Esophagus muscularis mucosa (tissue), 4 donors: Measurements from ENCODE around the gene FOXE1. TPM values are rescaled to one million over a fixed set of nuclear protein-coding genes. Genes with fewer than 3 reads are reported as not detected.

Experiments
- DNase-seq: peaks from one replicate; pipeline ENCODE4 v3.0.0-alpha.2; 2017; ENCODE audit errors: extremely low spot score
- H3K27ac ChIP-seq, 4 donors: fragments of 200-600 bp; sonication (generic); replicated peaks in 1 of 4; 1 replicate in 3 of 4; 2 replicates in 1 of 4; pipeline ENCODE4 v1.5.1; 2016 to 2019; ENCODE audit warnings: mild to moderate bottlenecking in 1 of 4
- H3K27me3 ChIP-seq, 4 donors: fragments of 200-600 bp; sonication (generic); one replicate each; pipeline versions ENCODE4 v1.5.1 to v1.6.0; 2016 to 2019
- H3K36me3 ChIP-seq, 4 donors: fragments of 200-600 bp; sonication (generic); one replicate each; pipeline ENCODE4 v1.5.1; 2016 to 2019
- H3K4me1 ChIP-seq, 4 donors: fragments of 200-600 bp; sonication (generic); one replicate each; pipeline ENCODE4 v1.5.1; 2016 to 2019
- H3K4me3 ChIP-seq, 4 donors: fragments of 200-600 bp; sonication (generic); 1 replicate in 2 of 4; 2 replicates in 2 of 4; pipeline ENCODE4 v1.5.1; 2016 to 2019; ENCODE audit warnings: mild to moderate bottlenecking in 4 of 4, moderate library complexity in 1 of 4
- H3K9me3 ChIP-seq, 4 donors: fragments of 200-600 bp; sonication (generic); 1 replicate in 3 of 4; 2 replicates in 1 of 4; pipeline ENCODE4 v1.5.1; 2016 to 2019
- EP300 ChIP-seq: sonication (generic); formaldehyde crosslinking; IDR thresholded peaks from one replicate; pipeline ENCODE4 v1.6.1; 2017; ENCODE audit warnings: antibody characterized with exemption
- POLR2A ChIP-seq: fragments of 450-650 bp; IDR thresholded peaks from one replicate; pipeline ENCODE4 v1.6.1; 2017; ENCODE audit warnings: antibody characterized with exemption, moderate library complexity, mild to moderate bottlenecking, low read depth
- POLR2AphosphoS5 ChIP-seq, 2 donors: sonication (generic); formaldehyde crosslinking; IDR thresholded peaks; one replicate each; pipeline ENCODE4 v1.6.1; 2017; ENCODE audit warnings: antibody characterized with exemption in 2 of 2
- WGBS: methylation state at CpG from one replicate; pipeline ENCODE4 v1.1.5; 2018; 5-methylcytosine and 5-hydroxymethylcytosine counted together
- intact Hi-C: fragments of 100-400 bp; cut with DNase I; formaldehyde crosslinking; loops from one replicate; pipeline ENCODE4 v1.15.1; 2023
- total RNA-seq, 4 donors: library from RNA; depleted of rRNA; stranded (reverse); fragments of >200 nt; gene quantifications; one replicate each; pipeline versions ENCODE4 v1.1.0 to v1.2.1, GENCODE V29; 2016
- TF ChIP-seq, protein P1 (sequence below), 3 experiments: fragments of 200-600 bp in 2 of 3; fragments of 450-650 bp in 1 of 3; sonication (generic) in 2 of 3; IDR thresholded peaks; one replicate each; pipeline ENCODE4 v1.5.1; 2017 to 2019; ENCODE audit warnings: antibody characterized with exemption in 3 of 3, mild to moderate bottlenecking in 2 of 3, moderate library complexity in 1 of 3

The FOXE1 gene
- total RNA-seq, 4 donors from 2014 or later, result not detected

DNA sequence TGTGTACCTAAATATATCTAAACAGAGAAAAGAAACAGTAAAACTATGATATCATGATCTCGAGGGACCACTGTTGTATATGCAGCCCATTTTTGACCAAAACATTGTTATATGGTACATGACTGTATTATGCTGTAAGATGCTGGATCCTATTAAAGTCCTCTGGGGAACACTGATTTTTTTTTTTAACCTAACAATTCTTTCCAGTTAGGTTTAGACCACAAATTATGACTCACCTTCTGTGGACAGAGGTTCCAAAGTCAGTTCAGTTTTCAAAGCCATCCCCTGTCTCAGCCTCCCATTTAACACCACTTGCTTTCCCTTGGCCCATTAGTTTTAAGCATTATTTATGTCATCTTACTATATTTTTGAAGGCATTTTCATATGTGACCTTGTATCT, 42.2 kb downstream of the FOXE1 start:
- no peak overlapping the region for H3K27ac ChIP-seq

GRCh38 chr9:97895695-97896332, 42.8 kb downstream of the FOXE1 start:
- no peak for TF ChIP-seq EP300
- 76% methylated on average over 6 of the region's 6 CpGs for WGBS
- Histone ChIP-seq H3K4me3 (no peak overlapping the region), H3K9me3 (peaks cover 0 to 4% (median 0%) of the 10 kb centered on the region in 4 donors), H3K27ac (no peak overlapping the region), H3K36me3 (peaks cover 0 to 38% (median 9%) of the 10 kb centered on the region in 4 donors), H3K27me3 (no peaks in the 10 kb centered on the region), H3K4me1 (peaks cover 0 to 1% (median 0%) of the 10 kb centered on the region in 4 donors)
- DNase-seq, result peak; percentile 34
- intact Hi-C loops, result no loop called here

More for the DNA sequence above, 42.2 kb downstream of the FOXE1 start:
- H3K4me3 ChIP-seq, result no peak overlapping the region
- H3K27me3 ChIP-seq, result no peaks in the 10 kb centered on the region
- no peak for DNase-seq
- WGBS, result 88% methylated on average over 1 of the region's 1 CpG
- intact Hi-C loops, result no loop called here
- TF ChIP-seq, protein P1, sequence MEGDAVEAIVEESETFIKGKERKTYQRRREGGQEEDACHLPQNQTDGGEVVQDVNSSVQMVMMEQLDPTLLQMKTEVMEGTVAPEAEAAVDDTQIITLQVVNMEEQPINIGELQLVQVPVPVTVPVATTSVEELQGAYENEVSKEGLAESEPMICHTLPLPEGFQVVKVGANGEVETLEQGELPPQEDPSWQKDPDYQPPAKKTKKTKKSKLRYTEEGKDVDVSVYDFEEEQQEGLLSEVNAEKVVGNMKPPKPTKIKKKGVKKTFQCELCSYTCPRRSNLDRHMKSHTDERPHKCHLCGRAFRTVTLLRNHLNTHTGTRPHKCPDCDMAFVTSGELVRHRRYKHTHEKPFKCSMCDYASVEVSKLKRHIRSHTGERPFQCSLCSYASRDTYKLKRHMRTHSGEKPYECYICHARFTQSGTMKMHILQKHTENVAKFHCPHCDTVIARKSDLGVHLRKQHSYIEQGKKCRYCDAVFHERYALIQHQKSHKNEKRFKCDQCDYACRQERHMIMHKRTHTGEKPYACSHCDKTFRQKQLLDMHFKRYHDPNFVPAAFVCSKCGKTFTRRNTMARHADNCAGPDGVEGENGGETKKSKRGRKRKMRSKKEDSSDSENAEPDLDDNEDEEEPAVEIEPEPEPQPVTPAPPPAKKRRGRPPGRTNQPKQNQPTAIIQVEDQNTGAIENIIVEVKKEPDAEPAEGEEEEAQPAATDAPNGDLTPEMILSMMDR (IDR thresholded peaks at IDR 0.05), result no peak
- TF ChIP-seq EP300, result no peak
- no peak for TF ChIP-seq POLR2AphosphoS5 (IDR thresholded peaks at IDR 0.05)
- TF ChIP-seq POLR2A, result no peak
- no peaks in the 10 kb centered on the region for H3K4me1 ChIP-seq
- H3K9me3 ChIP-seq, result peaks cover 0 to 4% (median 0%) of the 10 kb centered on the region in 4 donors
- H3K36me3 ChIP-seq, result peaks cover 0 to 35% (median 9%) of the 10 kb centered on the region in 4 donors

DNA sequence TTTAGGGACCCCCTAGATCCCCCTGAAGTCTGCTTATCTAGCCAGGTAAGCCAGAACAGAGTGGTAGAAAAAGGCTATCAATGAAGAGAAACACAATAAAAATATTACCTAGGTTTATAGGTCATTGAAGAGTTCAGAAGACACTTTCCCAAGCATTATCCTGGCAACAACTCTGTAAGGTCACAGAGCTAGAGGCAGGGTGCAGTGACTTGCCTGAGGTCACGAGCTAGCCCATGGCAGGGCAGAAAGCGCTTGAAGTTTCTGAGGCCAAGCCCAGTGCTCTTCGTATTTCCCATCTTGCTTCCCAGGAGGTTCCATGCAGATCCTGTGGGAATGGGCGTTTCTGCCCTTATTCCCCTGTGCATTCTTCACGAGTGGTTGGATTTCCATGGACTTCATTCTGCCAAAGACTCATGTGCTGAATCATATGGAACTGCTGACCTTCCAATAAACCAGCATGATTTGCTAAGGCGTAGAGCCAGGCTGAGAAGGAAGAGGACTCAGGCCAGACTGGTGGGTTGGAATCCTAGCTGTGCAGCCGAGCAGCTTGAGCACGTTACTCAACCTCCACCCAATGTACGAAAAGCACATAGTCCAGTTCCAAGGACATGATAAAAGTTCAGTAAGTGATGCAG, 47.2 kb downstream of the FOXE1 start:
- no peak overlapping the region for H3K27ac ChIP-seq
- peaks cover 0 to 7% (median 0%) of the 10 kb centered on the region in 4 donors for H3K4me1 ChIP-seq
- H3K36me3 ChIP-seq, result peaks cover 4 to 55% (median 26%) of the 10 kb centered on the region in 4 donors
- intact Hi-C loops, result no loop called here
- H3K27me3 ChIP-seq, result no peaks in the 10 kb centered on the region
- 81% methylated on average over 9 of the region's 9 CpGs for WGBS
- TF ChIP-seq, protein P1 (IDR thresholded peaks at IDR 0.05), result no peak
- TF ChIP-seq EP300 (no peak), POLR2AphosphoS5 (IDR thresholded peaks at IDR 0.05) (no peak), POLR2A (no peak)
- H3K9me3 ChIP-seq, result no peaks in the 10 kb centered on the region
- DNase-seq, result peak; percentile 79
- no peak overlapping the region for H3K4me3 ChIP-seq

- no peak overlapping the region for H3K27ac ChIP-seq
- H3K4me3 ChIP-seq, result no peak overlapping the region
- H3K36me3 ChIP-seq, result peaks cover 4 to 54% (median 26%) of the 10 kb centered on the region in 4 donors
- intact Hi-C loops, result loop anchor here (1.0 kb wide), 1 partner anchor 191 kb away; no protein-coding TSS in a partner anchor
- peaks cover 0 to 7% (median 5%) of the 10 kb centered on the region in 4 donors for H3K4me1 ChIP-seq
- WGBS, result 48% methylated on average over 5 of the region's 5 CpGs
- no peaks in the 10 kb centered on the region for H3K27me3 ChIP-seq
- H3K9me3 ChIP-seq, result no peaks in the 10 kb centered on the region
- peak; percentile 26 for DNase-seq
- no peak for TF ChIP-seq EP300
- TF ChIP-seq, protein P1 (IDR thresholded peaks at IDR 0.05), result peak; percentile 61 to 80 (median 64)
Observed at GRCh38 chr9:97900738-97901565, 47.9 kb downstream of the FOXE1 start.

GRCh38 chr9:97903177-97903576, 50.2 kb downstream of the FOXE1 start:
- TF ChIP-seq POLR2AphosphoS5 (IDR thresholded peaks at IDR 0.05) (no peak), POLR2A (no peak), EP300 (no peak)
- TF ChIP-seq, protein P1 (IDR thresholded peaks at IDR 0.05), result no peak
- WGBS, result 91% methylated on average over 1 of the region's 1 CpG
- H3K9me3 ChIP-seq, result no peaks in the 10 kb centered on the region
- intact Hi-C loops, result no loop called here
- H3K4me3 ChIP-seq, result no peak overlapping the region
- H3K27ac ChIP-seq, result no peak overlapping the region
- H3K4me1 ChIP-seq, result peaks cover 7 to 22% (median 20%) of the 10 kb centered on the region in 4 donors
- peaks cover 4 to 51% (median 28%) of the 10 kb centered on the region in 4 donors for H3K36me3 ChIP-seq
- DNase-seq, result no peak
- no peaks in the 10 kb centered on the region for H3K27me3 ChIP-seq
